Measurements from ENCODE around the gene PDLIM4.

PDLIM4 gene

DNA sequence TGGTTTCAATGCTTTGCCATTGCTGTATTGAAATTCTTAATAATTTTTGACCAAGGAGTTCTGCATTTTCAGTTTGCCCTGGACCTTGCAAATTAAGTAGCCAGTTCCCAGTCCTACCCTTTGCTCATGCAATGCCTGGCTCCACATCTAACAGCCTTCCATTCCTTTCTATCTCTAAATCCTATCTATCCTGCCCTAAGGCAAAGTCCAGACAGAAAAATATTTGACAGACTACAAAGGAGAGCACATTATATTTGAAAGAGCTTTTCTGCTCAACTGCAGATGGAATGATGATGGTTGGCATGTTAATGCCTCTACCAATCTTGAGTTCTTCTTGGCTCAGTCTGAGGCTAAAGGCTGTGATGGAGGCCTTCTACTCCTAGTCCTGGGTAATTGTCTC, 52.2 kb downstream of the PDLIM4 start:
- no peak for DNase-seq (ENCODE audit: low read depth)
- TF ChIP-seq, protein P1, sequence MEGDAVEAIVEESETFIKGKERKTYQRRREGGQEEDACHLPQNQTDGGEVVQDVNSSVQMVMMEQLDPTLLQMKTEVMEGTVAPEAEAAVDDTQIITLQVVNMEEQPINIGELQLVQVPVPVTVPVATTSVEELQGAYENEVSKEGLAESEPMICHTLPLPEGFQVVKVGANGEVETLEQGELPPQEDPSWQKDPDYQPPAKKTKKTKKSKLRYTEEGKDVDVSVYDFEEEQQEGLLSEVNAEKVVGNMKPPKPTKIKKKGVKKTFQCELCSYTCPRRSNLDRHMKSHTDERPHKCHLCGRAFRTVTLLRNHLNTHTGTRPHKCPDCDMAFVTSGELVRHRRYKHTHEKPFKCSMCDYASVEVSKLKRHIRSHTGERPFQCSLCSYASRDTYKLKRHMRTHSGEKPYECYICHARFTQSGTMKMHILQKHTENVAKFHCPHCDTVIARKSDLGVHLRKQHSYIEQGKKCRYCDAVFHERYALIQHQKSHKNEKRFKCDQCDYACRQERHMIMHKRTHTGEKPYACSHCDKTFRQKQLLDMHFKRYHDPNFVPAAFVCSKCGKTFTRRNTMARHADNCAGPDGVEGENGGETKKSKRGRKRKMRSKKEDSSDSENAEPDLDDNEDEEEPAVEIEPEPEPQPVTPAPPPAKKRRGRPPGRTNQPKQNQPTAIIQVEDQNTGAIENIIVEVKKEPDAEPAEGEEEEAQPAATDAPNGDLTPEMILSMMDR (IDR thresholded peaks at IDR 0.05; ENCODE audit: low read length, missing control alignments): no peak
- no peak overlapping the region for H3K4me3 ChIP-seq (replicated peaks; ENCODE audit: low read depth, low read length)

DNA sequence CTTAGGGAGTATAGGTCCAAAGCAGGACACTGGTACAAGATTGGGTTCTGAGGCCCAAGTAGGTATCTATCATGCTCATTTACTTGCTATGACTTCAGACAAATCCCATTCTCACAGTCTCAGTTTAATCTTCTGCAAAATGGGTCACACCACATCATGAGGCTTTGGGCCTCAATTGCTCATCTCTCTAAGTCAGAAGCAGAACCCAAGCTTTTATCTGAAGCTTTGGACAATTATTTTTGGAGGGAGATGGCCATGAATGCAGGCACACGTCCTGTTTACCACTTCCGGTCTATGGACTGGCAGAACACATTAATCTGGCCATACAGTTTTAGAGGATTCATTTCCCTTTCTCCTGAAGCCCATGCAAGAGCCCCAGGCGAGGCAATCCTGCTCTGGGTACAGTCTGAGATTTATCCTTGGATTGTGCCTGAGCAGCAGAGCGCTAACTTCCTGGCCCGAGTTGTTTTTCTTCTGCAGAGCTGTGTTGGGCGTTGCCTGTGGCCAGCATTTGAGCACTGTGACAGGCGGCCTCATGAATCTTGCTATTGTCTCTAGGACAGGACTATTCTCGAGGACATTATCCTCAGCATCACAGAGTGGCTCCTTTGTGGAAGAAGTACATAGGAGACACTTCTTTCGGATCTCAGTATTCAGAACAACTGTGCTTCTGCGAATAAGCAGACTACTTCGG, 52.8 kb downstream of the PDLIM4 start:
- TF ChIP-seq, protein P1 (IDR thresholded peaks at IDR 0.05; ENCODE audit: low read length, missing control alignments): no peak
- H3K4me3 ChIP-seq (replicated peaks; ENCODE audit: low read depth, low read length): no peak overlapping the region
- DNase-seq (ENCODE audit: low read depth): no peak

DNA sequence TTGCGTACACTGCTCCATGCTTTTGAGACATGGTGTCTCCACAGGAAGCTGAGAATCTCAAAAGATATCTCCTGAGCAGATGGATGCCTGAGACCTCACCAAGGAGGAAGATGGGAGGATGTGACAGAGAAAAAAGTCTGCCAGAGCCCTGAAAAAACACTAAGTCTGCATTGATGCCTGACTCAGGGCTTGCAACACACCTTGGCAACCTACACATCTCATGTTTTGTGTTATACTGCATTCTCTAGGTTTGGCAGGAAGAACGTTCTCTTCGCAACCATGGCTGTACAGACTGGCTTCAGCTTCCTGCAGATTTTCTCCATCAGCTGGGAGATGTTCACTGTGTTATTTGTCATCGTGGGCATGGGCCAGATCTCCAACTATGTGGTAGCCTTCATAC, 55.9 kb downstream of the PDLIM4 start:
- TF ChIP-seq, protein P1 (IDR thresholded peaks at IDR 0.05; ENCODE audit: low read length, missing control alignments): no peak
- DNase-seq (ENCODE audit: low read depth): peak; percentile 92
- H3K4me3 ChIP-seq (replicated peaks; ENCODE audit: low read depth, low read length): no peak overlapping the region

DNA sequence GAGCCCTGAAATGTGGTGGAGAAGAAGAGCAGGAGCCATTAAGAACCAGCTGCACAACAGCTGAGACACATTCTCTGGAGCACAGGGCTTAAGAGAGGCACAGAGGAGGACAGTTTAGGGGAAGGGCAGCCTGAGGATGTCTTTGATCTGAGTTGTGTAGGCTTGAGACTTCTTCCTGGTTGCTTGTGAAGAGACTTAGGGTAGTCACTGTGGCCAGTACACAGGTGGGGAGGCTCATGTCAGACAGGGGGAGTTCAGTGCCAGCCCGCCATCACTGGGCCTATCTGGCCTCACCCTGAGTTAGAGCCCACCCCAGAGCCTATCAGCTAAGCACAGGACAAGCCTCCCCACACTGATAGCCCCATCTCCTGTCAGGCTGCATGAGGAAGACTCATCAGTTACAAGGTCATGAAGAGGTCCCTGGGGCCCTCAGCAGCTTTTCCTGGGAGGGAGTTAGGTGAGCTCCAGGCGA, 56.5 kb downstream of the PDLIM4 start:
- no peak for DNase-seq (ENCODE audit: low read depth)
- TF ChIP-seq, protein P1 (IDR thresholded peaks at IDR 0.05; ENCODE audit: low read length, missing control alignments): no peak
- H3K4me3 ChIP-seq (replicated peaks; ENCODE audit: low read depth, low read length): no peak overlapping the region

DNA sequence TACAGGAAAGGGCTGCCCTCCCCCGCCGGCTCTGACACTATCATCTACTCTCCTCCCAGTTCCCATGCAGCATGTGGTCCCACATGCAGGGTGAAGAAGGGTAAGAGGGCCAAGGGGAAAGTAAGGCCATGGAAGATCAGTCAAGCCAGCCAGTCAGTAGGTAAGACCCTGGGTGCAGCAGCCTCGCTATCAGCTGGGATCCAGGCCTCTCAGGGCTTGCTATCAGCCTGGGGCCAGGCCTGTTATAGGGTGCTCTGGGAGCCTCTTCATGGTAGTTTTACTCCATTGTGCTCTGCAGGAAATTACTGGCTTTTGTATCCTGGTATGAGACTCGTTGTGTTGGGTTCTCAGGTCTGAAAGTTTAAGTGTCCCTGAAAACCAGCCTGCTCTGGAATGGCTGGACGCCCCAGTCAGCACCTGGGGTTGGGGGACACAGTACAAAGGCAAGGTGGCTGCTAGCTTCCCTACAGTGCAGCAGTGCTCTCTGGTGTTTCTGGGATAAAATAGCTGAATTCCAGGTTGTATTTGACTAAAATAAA, 58.1 kb downstream of the PDLIM4 start:
- no peak for DNase-seq (ENCODE audit: low read depth)
- no peak overlapping the region for H3K4me3 ChIP-seq (replicated peaks; ENCODE audit: low read depth, low read length)
- TF ChIP-seq, protein P1 (IDR thresholded peaks at IDR 0.05; ENCODE audit: low read length, missing control alignments): no peak

DNA sequence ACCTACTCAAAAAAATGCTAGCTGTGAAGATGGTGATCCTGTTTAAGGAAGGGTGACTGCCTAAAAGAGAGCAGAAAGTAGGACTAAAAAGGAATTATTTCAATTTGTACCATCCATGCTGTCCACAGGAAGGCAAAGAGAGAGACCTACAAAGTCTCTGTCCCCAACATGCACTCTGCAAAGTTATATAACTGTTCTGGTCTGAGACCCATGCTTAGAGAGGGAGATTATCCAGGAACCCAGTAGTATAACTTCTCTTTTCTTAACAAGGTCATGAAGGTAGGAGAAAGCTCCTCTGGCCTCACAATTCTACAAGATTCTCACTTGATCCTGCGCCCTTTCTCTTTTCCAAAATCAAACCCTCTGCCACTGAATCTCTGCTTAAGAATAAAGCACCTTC, 62.5 kb downstream of the PDLIM4 start:
- TF ChIP-seq, protein P1 (IDR thresholded peaks at IDR 0.05; ENCODE audit: low read length, missing control alignments): no peak
- no peak for DNase-seq (ENCODE audit: low read depth)
- H3K4me3 ChIP-seq (replicated peaks; ENCODE audit: low read depth, low read length): no peak overlapping the region

Measured in fibroblast of pulmonary artery (primary cell).